PC-3 (cell line): Measurements from ENCODE around the gene RBPMS2. TPM values are rescaled to one million over a fixed set of nuclear protein-coding genes. Genes with fewer than 3 reads are reported as not detected.

ENCODE experiments used
- ATAC-seq: fragments of 200-7000 bp; cut with Tn5 transposase; 2 replicates; pipeline ENCODE4 v1.9.1; 2020; ENCODE audit warnings: mild to moderate bottlenecking, moderate library complexity
- BruUV-seq: library from RNA; stranded (reverse); fragments of 400-500 nt; replicated peaks from 2 replicates; lab custom pipeline; 2021; lab: Mats Ljungman, UMichigan
- CTCF ChIA-PET: fragments of 300-600 bp; sonication (Branson Sonifier 250); formaldehyde crosslinking; loops from one replicate; lab custom pipeline; 2022; ENCODE audit warnings: antibody characterized with exemption; lab: Charles Lee
- POLR2A ChIA-PET: fragments of 300-600 bp; sonication (Branson Sonifier 250); formaldehyde crosslinking; loops from one replicate; lab custom pipeline; 2022; ENCODE audit warnings: antibody characterized with exemption; ENCODE audit not compliant: unreplicated experiment; lab: Charles Lee
- DNase-seq: peaks from one replicate; pipeline ENCODE4 v3.0.0-alpha.2; 2015
- H2AFZ ChIP-seq: fragments of 300-600 bp; sonication (generic); 2 replicates; pipeline ENCODE4 v1.6.0; 2016; ENCODE audit warnings: antibody characterized with exemption, low read length
- H3F3A ChIP-seq: fragments of 300-600 bp; sonication (generic); one replicate; pipeline ENCODE4 v1.6.0; 2017; ENCODE audit warnings: antibody characterized with exemption, low read length, control low read depth, mild to moderate bottlenecking; ENCODE audit not compliant: unreplicated experiment
- H3K27ac ChIP-seq: fragments of 300-600 bp; sonication (generic); 2 replicates; pipeline ENCODE4 v1.5.1; 2016; ENCODE audit warnings: mild to moderate bottlenecking, low read length
- H3K27me3 ChIP-seq: fragments of 300-600 bp; sonication (generic); 2 replicates; pipeline ENCODE4 v1.6.1; 2016; ENCODE audit warnings: low read length, mixed read lengths
- H3K36me3 ChIP-seq: fragments of 300-600 bp; sonication (generic); 2 replicates; pipeline ENCODE4 v1.6.1; 2016; ENCODE audit warnings: low read depth, mixed run types, low read length, mixed read lengths
- H3K4me1 ChIP-seq: fragments of 300-600 bp; sonication (generic); 2 replicates; pipeline ENCODE4 v1.5.1; 2016; ENCODE audit warnings: low read length; ENCODE audit not compliant: insufficient read depth
- H3K4me2 ChIP-seq: fragments of 300-600 bp; sonication (generic); 2 replicates; pipeline ENCODE4 v1.6.0; 2016; ENCODE audit warnings: low read length
- H3K4me3 ChIP-seq: fragments of 300-600 bp; sonication (generic); 2 replicates; pipeline ENCODE4 v1.5.1; 2016; ENCODE audit warnings: mild to moderate bottlenecking, low read length, mixed read lengths
- H3K79me2 ChIP-seq: fragments of 300-600 bp; sonication (generic); 2 replicates; pipeline ENCODE4 v1.6.1; 2017; ENCODE audit warnings: low read length, mixed read lengths
- H3K9ac ChIP-seq: fragments of 300-600 bp; sonication (generic); 2 replicates; pipeline ENCODE4 v1.6.0; 2016; ENCODE audit warnings: mild to moderate bottlenecking, low read length
- H3K9me2 ChIP-seq: fragments of 300-600 bp; sonication (generic); replicated peaks from 2 replicates; pipeline ENCODE4 v1.6.1; 2016; ENCODE audit warnings: mixed run types, low read length, mixed read lengths
- H3K9me3 ChIP-seq: fragments of 300-600 bp; sonication (generic); 2 replicates; pipeline ENCODE4 v1.6.1; 2016; ENCODE audit warnings: low read length, mixed read lengths
- H4K20me1 ChIP-seq: fragments of 300-600 bp; sonication (generic); 2 replicates; pipeline ENCODE4 v1.6.1; 2016; ENCODE audit warnings: low read length, mixed read lengths
- EZH2 ChIP-seq: fragments of 300-600 bp; sonication (generic); IDR thresholded peaks from one replicate; pipeline ENCODE4 v1.6.1; 2017; ENCODE audit warnings: antibody characterized with exemption, mild to moderate bottlenecking, low read length; ENCODE audit not compliant: unreplicated experiment
- EZH2phosphoT487 ChIP-seq: fragments of 300-600 bp; sonication (generic); IDR thresholded peaks from 2 replicates; pipeline ENCODE4 v1.6.1; 2018; ENCODE audit warnings: mild to moderate bottlenecking, antibody characterized with exemption, low read length, borderline replicate concordance
- intact Hi-C: fragments of 100-400 bp; cut with micrococcal nuclease; formaldehyde crosslinking; loops from 2 replicates; pipeline ENCODE4 v1.9.0; 2023
- total RNA-seq: library from RNA; depleted of rRNA; stranded (reverse); fragments of >200 nt; gene quantifications from 2 replicates; pipeline ENCODE4 v1.2.3, GENCODE V29; 2014
- TF ChIP-seq, protein P1 (sequence below): fragments of 300-600 bp; sonication (generic); conservative IDR thresholded peaks from 2 replicates; pipeline ENCODE4 v1.5.1; 2017; ENCODE audit warnings: antibody characterized with exemption, low read depth, mild to moderate bottlenecking, low read length

Gene RBPMS2
- total RNA-seq, 1 experiment from 2014 or later: not detected

DNA sequence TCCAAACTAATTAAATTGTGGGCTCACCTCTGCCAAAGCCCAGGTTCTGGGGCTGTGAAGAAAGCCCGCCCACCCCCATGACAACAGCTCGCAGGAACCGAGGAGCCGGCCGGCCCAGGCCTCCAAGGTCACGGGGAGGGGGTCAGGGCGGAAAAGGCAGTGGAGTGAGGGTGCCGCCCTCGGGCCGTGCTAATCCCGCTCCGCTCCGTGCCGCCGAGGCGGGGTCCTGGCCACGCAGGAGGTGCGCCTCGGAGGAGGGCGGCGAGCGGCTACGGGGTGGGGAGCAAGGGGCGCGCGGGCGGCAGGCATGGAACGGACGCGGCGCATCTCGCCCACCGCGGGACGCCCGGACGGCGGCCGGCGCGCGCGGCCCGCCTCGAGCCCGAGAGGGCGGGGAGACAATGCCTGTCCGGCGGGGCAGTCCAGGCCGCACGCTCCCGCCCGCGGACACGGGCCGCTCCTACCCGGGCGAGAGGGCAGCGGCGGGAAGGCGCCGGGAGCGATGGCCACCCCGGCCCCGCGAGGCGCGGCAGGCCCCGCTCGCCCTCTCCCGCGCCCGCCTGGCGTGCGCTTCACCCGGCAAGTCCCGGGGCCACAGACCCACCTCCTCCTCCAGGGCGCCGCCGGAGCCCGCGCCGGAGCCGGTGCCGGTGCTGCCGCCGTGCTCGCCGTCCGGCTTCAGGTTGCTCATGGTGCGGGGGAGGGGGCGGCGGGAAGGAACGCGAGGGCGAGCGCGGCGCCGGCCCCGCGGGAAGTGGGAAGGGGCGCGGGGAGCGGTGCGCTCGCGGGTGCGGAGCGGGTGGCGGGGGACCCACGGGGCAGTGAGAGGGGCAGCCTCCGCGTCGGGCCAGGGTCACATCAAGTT lies 528 bp downstream of the RBPMS2 start:
- CTCF ChIA-PET: no interaction called here
- ATAC-seq (peak; percentile 42), DNase-seq (no peak)
- no peaks in the 10 kb centered on the region for H3K4me1 ChIP-seq
- no peaks in the 10 kb centered on the region for H3F3A ChIP-seq
- peak overlapping the region; percentile 53 for H3K4me3 ChIP-seq
- POLR2A ChIA-PET: no interaction called here
- no TSS peak for BruUV-seq
- TF ChIP-seq, protein P1, sequence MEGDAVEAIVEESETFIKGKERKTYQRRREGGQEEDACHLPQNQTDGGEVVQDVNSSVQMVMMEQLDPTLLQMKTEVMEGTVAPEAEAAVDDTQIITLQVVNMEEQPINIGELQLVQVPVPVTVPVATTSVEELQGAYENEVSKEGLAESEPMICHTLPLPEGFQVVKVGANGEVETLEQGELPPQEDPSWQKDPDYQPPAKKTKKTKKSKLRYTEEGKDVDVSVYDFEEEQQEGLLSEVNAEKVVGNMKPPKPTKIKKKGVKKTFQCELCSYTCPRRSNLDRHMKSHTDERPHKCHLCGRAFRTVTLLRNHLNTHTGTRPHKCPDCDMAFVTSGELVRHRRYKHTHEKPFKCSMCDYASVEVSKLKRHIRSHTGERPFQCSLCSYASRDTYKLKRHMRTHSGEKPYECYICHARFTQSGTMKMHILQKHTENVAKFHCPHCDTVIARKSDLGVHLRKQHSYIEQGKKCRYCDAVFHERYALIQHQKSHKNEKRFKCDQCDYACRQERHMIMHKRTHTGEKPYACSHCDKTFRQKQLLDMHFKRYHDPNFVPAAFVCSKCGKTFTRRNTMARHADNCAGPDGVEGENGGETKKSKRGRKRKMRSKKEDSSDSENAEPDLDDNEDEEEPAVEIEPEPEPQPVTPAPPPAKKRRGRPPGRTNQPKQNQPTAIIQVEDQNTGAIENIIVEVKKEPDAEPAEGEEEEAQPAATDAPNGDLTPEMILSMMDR: no peak
- TF ChIP-seq EZH2: no peak
- TF ChIP-seq EZH2phosphoT487: no peak
- no peaks in the 10 kb centered on the region for H3K79me2 ChIP-seq
- no peaks in the 10 kb centered on the region for H3K9me3 ChIP-seq
- no peak overlapping the region for H3K27ac ChIP-seq
- H3K36me3 ChIP-seq: no peaks in the 10 kb centered on the region
- H4K20me1 ChIP-seq: no peaks in the 10 kb centered on the region
- H2AFZ ChIP-seq: no peak overlapping the region
- intact Hi-C loops: no loop called here
- H3K9ac ChIP-seq: no peak overlapping the region
- H3K4me2 ChIP-seq: peak overlapping the region; percentile 67
- peaks cover 13% of the 10 kb centered on the region for H3K27me3 ChIP-seq
- no peaks in the 10 kb centered on the region for H3K9me2 ChIP-seq

DNA sequence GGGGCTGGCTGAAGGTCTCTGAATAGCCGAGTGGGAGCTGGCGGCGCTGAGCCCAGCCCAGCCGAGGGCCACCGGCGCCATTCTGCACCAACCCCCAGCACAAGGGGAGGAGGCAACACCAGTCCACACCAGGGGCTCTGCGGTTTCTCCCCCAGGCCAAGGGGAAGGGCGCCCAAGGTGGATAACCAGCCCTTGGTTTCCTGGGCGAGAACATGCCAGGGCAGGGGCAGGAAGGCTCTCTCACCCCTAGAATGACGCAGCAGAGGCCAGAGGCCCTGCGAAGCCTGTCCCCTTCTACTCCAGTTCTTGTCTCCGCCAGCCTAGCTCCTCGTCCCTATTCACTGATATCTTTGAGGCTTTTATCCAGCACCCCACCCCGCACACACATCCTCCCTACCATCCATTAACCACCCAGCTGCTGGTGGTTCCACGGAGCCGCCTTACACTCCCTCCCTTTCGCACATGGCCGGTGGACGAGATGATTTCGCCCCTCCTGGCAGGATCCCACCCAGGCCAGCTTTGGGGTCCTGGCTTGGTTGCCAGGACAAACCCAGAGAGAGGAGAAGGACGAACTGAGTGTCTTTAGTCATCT lies 1.3 kb downstream of the RBPMS2 start:
- no peak for ATAC-seq
- H3K4me3 ChIP-seq: no peak overlapping the region
- H3F3A ChIP-seq: no peaks in the 10 kb centered on the region
- CTCF ChIA-PET: no interaction called here
- no peaks in the 10 kb centered on the region for H3K79me2 ChIP-seq
- no peaks in the 10 kb centered on the region for H3K4me1 ChIP-seq
- no TSS peak for BruUV-seq
- H3K9me3 ChIP-seq: no peaks in the 10 kb centered on the region
- no peaks in the 10 kb centered on the region for H3K9me2 ChIP-seq
- no peak for TF ChIP-seq EZH2phosphoT487
- TF ChIP-seq, protein P1: no peak
- TF ChIP-seq EZH2: no peak
- no peak for DNase-seq
- H2AFZ ChIP-seq: no peak overlapping the region
- H3K36me3 ChIP-seq: no peaks in the 10 kb centered on the region
- H3K27me3 ChIP-seq: peaks cover 13% of the 10 kb centered on the region
- H4K20me1 ChIP-seq: no peaks in the 10 kb centered on the region
- H3K4me2 ChIP-seq: no peak overlapping the region
- no peak overlapping the region for H3K9ac ChIP-seq
- no peak overlapping the region for H3K27ac ChIP-seq
- POLR2A ChIA-PET: no interaction called here
- intact Hi-C loops: no loop called here

DNA sequence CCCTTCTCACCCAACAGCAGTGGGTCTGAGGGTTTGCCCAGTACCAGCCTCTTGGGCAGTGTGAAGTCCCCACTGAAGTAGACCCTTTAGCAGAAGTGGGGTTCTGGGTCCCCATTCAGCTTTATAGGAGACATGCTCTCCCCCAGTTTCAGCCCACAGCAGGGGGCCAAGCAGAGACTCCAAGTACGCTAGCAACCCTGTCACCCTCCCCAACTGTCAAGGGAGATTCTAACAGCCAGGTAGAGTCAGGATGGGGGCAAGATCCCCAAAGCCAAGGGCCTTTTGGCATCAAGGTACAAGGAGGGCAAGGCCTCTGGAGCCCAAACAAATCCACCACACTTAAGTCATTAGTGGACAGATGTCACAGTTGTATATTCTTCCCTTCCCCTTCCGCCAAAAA lies 1.8 kb downstream of the RBPMS2 start:
- Histone ChIP-seq H2AFZ (no peak overlapping the region), H3K27ac (no peak overlapping the region), H4K20me1 (no peaks in the 10 kb centered on the region), H3K4me1 (no peaks in the 10 kb centered on the region), H3K9ac (no peak overlapping the region), H3K9me3 (no peaks in the 10 kb centered on the region), H3K36me3 (no peaks in the 10 kb centered on the region), H3K79me2 (no peaks in the 10 kb centered on the region), H3K4me2 (no peak overlapping the region), H3K9me2 (no peaks in the 10 kb centered on the region), H3K4me3 (no peak overlapping the region), H3K27me3 (peaks cover 13% of the 10 kb centered on the region), H3F3A (no peaks in the 10 kb centered on the region)
- CTCF ChIA-PET: no interaction called here
- no TSS peak for BruUV-seq
- POLR2A ChIA-PET: no interaction called here
- TF ChIP-seq, protein P1: no peak
- no peak for TF ChIP-seq EZH2phosphoT487
- TF ChIP-seq EZH2: no peak
- ATAC-seq (no peak), DNase-seq (no peak)
- intact Hi-C loops: no loop called here
